Left lung (tissue), 10 donors: ENCODE data around the gene ABHD13. TPM values are rescaled to one million over a fixed set of nuclear protein-coding genes. Genes with fewer than 3 reads are reported as not detected.

Source experiments
- ATAC-seq: fragments of 200-7000 bp; cut with Tn5 transposase; one replicate; pipeline ENCODE4 v1.9.1; 2020; ENCODE audit warnings: moderate library complexity
- DNase-seq, 4 donors: peaks; one replicate each; pipeline ENCODE4 v3.0.0-alpha.2; 2013 to 2020
- H3K27ac ChIP-seq, 2 donors: fragments of 200-600 bp; sonication (generic) in 1 of 2; one replicate each; pipeline versions ENCODE4 v1.5.0 to v1.8.0; 2020 to 2021
- H3K27me3 ChIP-seq, 2 donors: fragments of 200-600 bp; sonication (generic) in 1 of 2; one replicate each; pipeline versions ENCODE4 v1.5.0 to v1.8.0; 2020 to 2021
- H3K36me3 ChIP-seq, 2 donors: fragments of 200-600 bp; sonication (generic) in 1 of 2; one replicate each; pipeline versions ENCODE4 v1.5.0 to v1.8.0; 2020 to 2021
- H3K4me1 ChIP-seq, 2 donors: fragments of 200-600 bp; one replicate each; pipeline ENCODE4 v1.8.0; 2021
- H3K4me3 ChIP-seq, 2 donors: fragments of 200-600 bp; sonication (generic) in 1 of 2; one replicate each; pipeline versions ENCODE4 v1.5.0 to v1.8.0; 2020 to 2021; ENCODE audit warnings: mild to moderate bottlenecking in 1 of 2
- H3K9me3 ChIP-seq, 2 donors: fragments of 200-600 bp; sonication (generic) in 1 of 2; one replicate each; pipeline versions ENCODE4 v1.5.0 to v1.8.0; 2020 to 2021
- CTCF ChIP-seq, 2 donors: fragments of 200-600 bp; sonication (generic) in 1 of 2; IDR thresholded peaks; one replicate each; pipeline versions ENCODE4 v1.5.0 to v1.8.0; 2021; ENCODE audit warnings: antibody characterized with exemption in 2 of 2
- intact Hi-C, 2 donors: fragments of 100-400 bp; cut with DNase I; formaldehyde crosslinking; loops; one replicate each; pipeline versions ENCODE4 v1.11.2 to v1.14.2; 2022
- polyA plus RNA-seq, 6 donors: library from polyadenylated mRNA; unstranded; fragments of 120-200 nt; gene quantifications; one replicate each; pipeline ENCODE4 v1.2.1, GENCODE V29; 2013; ENCODE audit not compliant: insufficient read length in 6 of 6
- total RNA-seq, 2 donors: library from RNA; stranded (reverse); fragmentation: NEBNext Ultra II Directional; extraction: Animal tissue kit (Norgen Biotek cat#: 25700); gene quantifications; one replicate each; pipeline ENCODE4 v1.2.1, GENCODE V29; 2021
- donor health status: DM: no; HTN: yes; CAD: no.
- donor health status: DM: no; HTN: no; CAD: no.

The ABHD13 gene
- total and polyA plus RNA-seq, 8 donors = 9.7 to 15.5 (median 13.4) TPM

- intact Hi-C loops = no loop called here
- H3K27ac ChIP-seq = no peak overlapping the region
Measured at GRCh38 chr13:108182652-108183051, 35.5 kb upstream of the ABHD13 start.

GRCh38 chr13:108185223-108185622 lies 33.0 kb upstream of the ABHD13 start:
- no peak for TF ChIP-seq CTCF (IDR thresholded peaks at IDR 0.05)
- no peak for ATAC-seq

More at GRCh38 chr13:108182652-108183051, 35.5 kb upstream of the ABHD13 start:
- TF ChIP-seq CTCF (IDR thresholded peaks at IDR 0.05) = no peak
- ATAC-seq = no peak
- no peaks in the 10 kb centered on the region for H3K27me3 ChIP-seq
- no peaks in the 10 kb centered on the region for H3K4me1 ChIP-seq
- H3K36me3 ChIP-seq = no peaks in the 10 kb centered on the region
- DNase-seq = no peak
- no peak overlapping the region for H3K4me3 ChIP-seq
- no peaks in the 10 kb centered on the region for H3K9me3 ChIP-seq

GRCh38 chr13:108188260-108188659 lies 29.9 kb upstream of the ABHD13 start:
- intact Hi-C loops = no loop called here
- DNase-seq (no peak), ATAC-seq (no peak)

More at GRCh38 chr13:108185223-108185622, 33.0 kb upstream of the ABHD13 start:
- no peaks in the 10 kb centered on the region for H3K9me3 ChIP-seq
- H3K4me1 ChIP-seq = no peaks in the 10 kb centered on the region
- H3K36me3 ChIP-seq = no peaks in the 10 kb centered on the region
- DNase-seq = no peak
- H3K27ac ChIP-seq = no peak overlapping the region
- H3K27me3 ChIP-seq = no peaks in the 10 kb centered on the region
- intact Hi-C loops = no loop called here
- H3K4me3 ChIP-seq = no peak overlapping the region

GRCh38 chr13:108190897-108191296 lies 27.3 kb upstream of the ABHD13 start:
- Histone ChIP-seq H3K9me3 (peaks cover 0 to 20% of the 10 kb centered on the region in 2 donors), H3K4me3 (no peak overlapping the region), H3K4me1 (no peaks in the 10 kb centered on the region), H3K27ac (no peak overlapping the region), H3K27me3 (no peaks in the 10 kb centered on the region), H3K36me3 (no peaks in the 10 kb centered on the region)
- ATAC-seq (no peak), DNase-seq (no peak)
- no peak for TF ChIP-seq CTCF (IDR thresholded peaks at IDR 0.05)
- intact Hi-C loops = no loop called here

More at GRCh38 chr13:108188260-108188659, 29.9 kb upstream of the ABHD13 start:
- no peaks in the 10 kb centered on the region for H3K27me3 ChIP-seq
- no peak overlapping the region for H3K4me3 ChIP-seq
- no peaks in the 10 kb centered on the region for H3K4me1 ChIP-seq
- no peaks in the 10 kb centered on the region for H3K9me3 ChIP-seq
- TF ChIP-seq CTCF (IDR thresholded peaks at IDR 0.05) = no peak
- H3K27ac ChIP-seq = no peak overlapping the region
- H3K36me3 ChIP-seq = no peaks in the 10 kb centered on the region

GRCh38 chr13:108193806-108194205 lies 24.4 kb upstream of the ABHD13 start:
- ATAC-seq = no peak
- no peak for TF ChIP-seq CTCF (IDR thresholded peaks at IDR 0.05)
- DNase-seq = no peak
- Histone ChIP-seq H3K4me3 (no peak overlapping the region), H3K27ac (no peak overlapping the region), H3K9me3 (peaks cover 0 to 23% of the 10 kb centered on the region in 2 donors), H3K4me1 (no peaks in the 10 kb centered on the region), H3K27me3 (no peaks in the 10 kb centered on the region), H3K36me3 (no peaks in the 10 kb centered on the region)
- intact Hi-C loops = no loop called here
